Measurements from ENCODE around the gene WSCD2. TPM values are rescaled to one million over a fixed set of nuclear protein-coding genes. Genes with fewer than 3 reads are reported as not detected.
A peak's percentile ranks its signal among the peaks of the same experiment; 100 is the strongest.

WSCD2 gene
- total and polyA plus RNA-seq, 3 experiments from 2014 or later: 0.39 TPM; not detected in 2

DNA sequence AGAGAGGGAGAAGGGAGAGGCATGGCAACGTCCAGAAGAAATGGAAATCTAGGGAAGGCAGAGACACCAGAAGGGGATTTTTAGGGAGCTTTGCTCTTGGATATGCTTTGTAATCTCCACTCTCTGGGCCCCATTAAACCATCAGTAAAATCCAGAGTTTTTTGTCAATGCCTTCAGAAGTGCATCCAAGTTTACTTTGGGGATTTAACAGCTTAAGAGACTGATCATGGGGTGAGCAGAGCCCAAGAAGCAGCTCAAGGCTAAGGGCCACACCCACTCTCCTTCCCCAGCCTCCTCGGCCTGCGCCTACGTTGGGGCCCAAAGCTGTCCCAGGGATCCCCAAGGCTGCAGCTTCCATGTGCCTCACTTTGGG, 37.4 kb upstream of the WSCD2 start:
- ChIA-PET CTCF (no interaction called here), POLR2A (no interaction called here)
- Histone ChIP-seq H3K9me3 (ENCODE audit: low read length) (no peaks in the 10 kb centered on the region), H3K36me3 (ENCODE audit: insufficient read depth, low read length) (no peaks in the 10 kb centered on the region), H3K27ac (ENCODE audit: low read depth, low read length) (no peak overlapping the region), H3K27me3 (ENCODE audit: insufficient read depth, low read length, poor library complexity, severe bottlenecking) (no peaks in the 10 kb centered on the region), H3K4me1 (ENCODE audit: insufficient read depth, low read length) (no peaks in the 10 kb centered on the region), H3K4me3 (ENCODE audit: low read length) (no peak overlapping the region)
- H3K4me3 Mint-ChIP-seq: no peak overlapping the region
- DNase-seq: no peak
- H3K9me3 Mint-ChIP-seq: peaks cover 7 to 25% (median 20%) of the 10 kb centered on the region in 5 donors
- H3K4me1 Mint-ChIP-seq: no peaks in the 10 kb centered on the region
- H3K27me3 Mint-ChIP-seq: peaks cover 9 to 23% of the 10 kb centered on the region in 2 donors
- H3K36me3 Mint-ChIP-seq: peaks cover 0 to 4% (median 0%) of the 10 kb centered on the region in 3 donors
- H3K27ac Mint-ChIP-seq: no peak overlapping the region

DNA sequence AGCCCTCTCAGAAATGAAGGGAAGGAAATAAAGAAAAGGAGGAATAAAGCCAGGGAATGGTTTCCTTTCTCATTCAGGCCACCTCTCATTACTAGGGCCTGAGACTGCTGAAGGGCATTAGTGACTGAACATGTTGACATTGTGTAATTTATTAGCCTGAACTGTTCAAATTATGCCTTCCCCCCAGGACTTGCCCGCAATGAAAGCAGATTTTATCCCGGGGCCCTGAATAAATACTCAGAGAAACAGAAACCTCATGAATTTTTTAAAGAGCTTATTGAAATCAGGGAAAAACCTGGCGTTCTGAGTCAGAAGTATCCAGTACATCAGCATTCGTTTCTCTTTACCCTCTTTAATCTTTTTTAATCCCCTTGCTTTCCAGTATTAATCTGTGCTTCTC, 35.9 kb upstream of the WSCD2 start:
- no peaks in the 10 kb centered on the region for H3K4me1 ChIP-seq (ENCODE audit: insufficient read depth, low read length)
- no peaks in the 10 kb centered on the region for H3K9me3 ChIP-seq (ENCODE audit: low read length)
- no peak for DNase-seq
- Mint-ChIP-seq H3K27me3 (peaks cover 9 to 23% of the 10 kb centered on the region in 2 donors), H3K27ac (peak overlapping the region in 1 of 8 donors; percentile 23), H3K36me3 (no peaks in the 10 kb centered on the region), H3K4me3 (no peak overlapping the region), H3K9me3 (peaks cover 5 to 13% (median 6%) of the 10 kb centered on the region in 5 donors), H3K4me1 (no peaks in the 10 kb centered on the region)
- H3K4me3 ChIP-seq (ENCODE audit: low read length): no peak overlapping the region
- POLR2A ChIA-PET: no interaction called here
- no peaks in the 10 kb centered on the region for H3K27me3 ChIP-seq (ENCODE audit: insufficient read depth, low read length, poor library complexity, severe bottlenecking)
- CTCF ChIA-PET: no interaction called here
- H3K27ac ChIP-seq (ENCODE audit: low read depth, low read length): no peak overlapping the region
- H3K36me3 ChIP-seq (ENCODE audit: insufficient read depth, low read length): no peaks in the 10 kb centered on the region

DNA sequence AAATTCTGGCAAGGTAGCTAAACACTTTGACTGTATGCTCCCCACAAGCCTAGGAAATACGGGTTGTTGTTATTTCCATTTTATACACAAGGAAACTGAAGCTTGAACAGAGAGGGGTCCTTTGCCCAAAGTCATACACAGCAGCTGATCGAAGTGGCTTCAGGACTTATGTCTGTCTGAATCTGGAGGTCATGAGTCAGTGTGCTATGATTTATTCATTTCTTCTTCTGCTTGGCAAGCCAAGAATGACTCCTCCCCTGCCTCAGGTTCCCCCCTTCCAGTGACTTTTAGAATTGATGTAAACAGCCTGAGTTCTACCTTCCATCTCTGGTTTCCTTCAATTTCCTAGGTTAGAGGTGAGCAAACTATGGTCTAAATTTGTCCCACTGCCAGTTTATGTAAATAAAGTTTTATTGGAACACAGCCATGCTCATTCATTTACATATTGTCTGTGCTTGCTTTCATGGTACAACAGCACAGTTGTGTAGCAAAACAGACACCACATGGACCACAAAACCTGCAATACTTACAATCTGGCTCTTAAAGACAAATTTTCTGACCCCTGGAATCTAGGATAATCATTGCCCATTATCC, 34.9 kb upstream of the WSCD2 start:
- Mint-ChIP-seq H3K27me3 (peaks cover 9 to 23% of the 10 kb centered on the region in 2 donors), H3K4me3 (no peak overlapping the region), H3K36me3 (no peaks in the 10 kb centered on the region), H3K4me1 (no peaks in the 10 kb centered on the region), H3K9me3 (peaks cover 0 to 4% (median 2%) of the 10 kb centered on the region in 5 donors), H3K27ac (no peak overlapping the region)
- POLR2A ChIA-PET: no interaction called here
- H3K36me3 ChIP-seq (ENCODE audit: insufficient read depth, low read length): no peaks in the 10 kb centered on the region
- no peak overlapping the region for H3K27ac ChIP-seq (ENCODE audit: low read depth, low read length)
- no peak for DNase-seq
- CTCF ChIA-PET: no interaction called here
- H3K4me1 ChIP-seq (ENCODE audit: insufficient read depth, low read length): no peaks in the 10 kb centered on the region
- no peaks in the 10 kb centered on the region for H3K27me3 ChIP-seq (ENCODE audit: insufficient read depth, low read length, poor library complexity, severe bottlenecking)
- H3K9me3 ChIP-seq (ENCODE audit: low read length): no peaks in the 10 kb centered on the region
- no peak overlapping the region for H3K4me3 ChIP-seq (ENCODE audit: low read length)

DNA sequence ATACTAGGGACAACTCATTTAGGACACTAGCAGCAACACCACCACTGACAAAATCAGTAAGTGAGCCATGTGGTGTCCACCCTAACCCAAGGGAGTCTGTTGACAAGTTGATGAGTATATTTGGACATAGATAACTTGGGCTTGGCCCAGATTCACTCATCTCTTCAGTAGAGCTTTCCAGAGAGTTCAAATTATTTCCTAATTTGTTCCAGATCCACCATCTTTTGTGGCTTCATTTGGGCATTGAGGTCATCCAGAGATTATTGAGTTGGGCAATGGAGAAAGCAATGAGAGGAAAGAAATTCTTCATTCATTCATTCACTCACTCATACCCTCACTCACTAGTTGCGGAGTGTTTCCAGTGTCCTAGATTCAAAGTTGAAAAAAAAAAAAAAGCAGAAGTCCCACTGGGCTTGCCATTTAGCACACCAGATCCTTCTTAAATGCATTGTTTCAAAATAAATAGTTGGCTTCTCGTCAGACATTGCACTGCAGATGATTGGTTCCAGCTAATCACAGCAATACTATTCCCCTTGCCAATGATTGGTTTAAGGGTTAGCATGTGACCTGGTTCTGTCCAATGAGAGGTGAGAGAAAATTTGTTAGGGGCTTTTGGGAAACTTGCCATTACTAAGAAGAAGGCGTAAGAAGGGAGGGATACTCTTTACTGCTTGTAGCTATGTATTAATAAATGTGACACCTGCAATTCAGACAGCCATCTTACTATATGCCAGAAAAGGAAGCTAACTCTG, 31.8 kb upstream of the WSCD2 start:
- no peaks in the 10 kb centered on the region for H3K36me3 ChIP-seq (ENCODE audit: insufficient read depth, low read length)
- no peak overlapping the region for H3K27ac ChIP-seq (ENCODE audit: low read depth, low read length)
- no peaks in the 10 kb centered on the region for H3K36me3 Mint-ChIP-seq
- H3K4me1 Mint-ChIP-seq: no peaks in the 10 kb centered on the region
- H3K27ac Mint-ChIP-seq: no peak overlapping the region
- H3K9me3 ChIP-seq (ENCODE audit: low read length): no peaks in the 10 kb centered on the region
- H3K4me3 ChIP-seq (ENCODE audit: low read length): no peak overlapping the region
- H3K27me3 ChIP-seq (ENCODE audit: insufficient read depth, low read length, poor library complexity, severe bottlenecking): no peaks in the 10 kb centered on the region
- no peaks in the 10 kb centered on the region for H3K4me1 ChIP-seq (ENCODE audit: insufficient read depth, low read length)
- no peak overlapping the region for H3K4me3 Mint-ChIP-seq
- ChIA-PET CTCF (no interaction called here), POLR2A (no interaction called here)
- no peak for DNase-seq
- H3K9me3 Mint-ChIP-seq: peaks cover 0 to 2% (median 0%) of the 10 kb centered on the region in 5 donors
- H3K27me3 Mint-ChIP-seq: peaks cover 11 to 14% of the 10 kb centered on the region in 2 donors

DNA sequence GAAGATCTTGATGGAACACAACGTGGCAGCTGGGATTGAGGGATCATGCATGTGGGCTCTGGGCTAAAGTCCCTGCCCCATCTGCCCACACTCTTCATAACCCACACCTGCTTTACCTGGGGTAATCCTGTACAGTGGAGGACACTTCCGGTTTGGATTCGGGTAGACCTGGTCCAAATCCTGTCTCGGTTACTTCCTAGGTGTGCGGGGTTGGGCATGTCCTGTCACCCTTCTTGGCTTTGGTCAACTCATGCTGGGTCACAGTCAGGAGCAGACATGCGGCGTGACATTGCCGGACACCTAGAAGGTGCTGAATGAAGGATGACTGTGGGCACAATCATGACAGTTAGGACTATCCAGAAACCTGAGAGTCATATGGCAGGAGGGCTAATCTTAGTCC, 30.7 kb upstream of the WSCD2 start:
- no peak for DNase-seq
- no peaks in the 10 kb centered on the region for H3K9me3 ChIP-seq (ENCODE audit: low read length)
- no peak overlapping the region for H3K4me3 ChIP-seq (ENCODE audit: low read length)
- CTCF ChIA-PET: no interaction called here
- H3K27me3 Mint-ChIP-seq: peaks cover 11% of the 10 kb centered on the region in 2 donors
- no peaks in the 10 kb centered on the region for H3K9me3 Mint-ChIP-seq
- H3K27me3 ChIP-seq (ENCODE audit: insufficient read depth, low read length, poor library complexity, severe bottlenecking): no peaks in the 10 kb centered on the region
- no peaks in the 10 kb centered on the region for H3K36me3 ChIP-seq (ENCODE audit: insufficient read depth, low read length)
- H3K4me1 Mint-ChIP-seq: no peaks in the 10 kb centered on the region
- no peaks in the 10 kb centered on the region for H3K36me3 Mint-ChIP-seq
- no peak overlapping the region for H3K27ac Mint-ChIP-seq
- H3K4me3 Mint-ChIP-seq: no peak overlapping the region
- POLR2A ChIA-PET: no interaction called here
- no peaks in the 10 kb centered on the region for H3K4me1 ChIP-seq (ENCODE audit: insufficient read depth, low read length)
- H3K27ac ChIP-seq (ENCODE audit: low read depth, low read length): no peak overlapping the region

DNA sequence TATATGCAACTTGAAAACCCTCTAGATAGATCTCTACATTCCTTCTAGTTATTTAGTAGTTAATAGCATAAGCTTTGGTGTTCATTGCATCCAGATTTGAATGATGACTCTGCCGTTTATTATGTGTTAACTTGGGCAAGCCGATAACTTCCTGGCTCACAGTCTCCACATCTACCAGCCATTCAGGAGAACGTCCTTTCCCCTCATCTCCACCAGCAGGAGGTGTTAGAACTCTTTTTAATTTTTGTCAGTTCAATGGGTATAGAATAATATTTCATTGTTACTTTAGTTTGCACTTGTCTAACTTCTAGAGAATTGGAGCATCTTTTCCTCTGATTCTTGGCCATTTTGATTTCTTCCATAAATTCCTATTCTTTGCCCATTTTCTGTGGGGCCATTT, 30.0 kb upstream of the WSCD2 start:
- Mint-ChIP-seq H3K9me3 (no peaks in the 10 kb centered on the region), H3K4me3 (no peak overlapping the region)

DNA sequence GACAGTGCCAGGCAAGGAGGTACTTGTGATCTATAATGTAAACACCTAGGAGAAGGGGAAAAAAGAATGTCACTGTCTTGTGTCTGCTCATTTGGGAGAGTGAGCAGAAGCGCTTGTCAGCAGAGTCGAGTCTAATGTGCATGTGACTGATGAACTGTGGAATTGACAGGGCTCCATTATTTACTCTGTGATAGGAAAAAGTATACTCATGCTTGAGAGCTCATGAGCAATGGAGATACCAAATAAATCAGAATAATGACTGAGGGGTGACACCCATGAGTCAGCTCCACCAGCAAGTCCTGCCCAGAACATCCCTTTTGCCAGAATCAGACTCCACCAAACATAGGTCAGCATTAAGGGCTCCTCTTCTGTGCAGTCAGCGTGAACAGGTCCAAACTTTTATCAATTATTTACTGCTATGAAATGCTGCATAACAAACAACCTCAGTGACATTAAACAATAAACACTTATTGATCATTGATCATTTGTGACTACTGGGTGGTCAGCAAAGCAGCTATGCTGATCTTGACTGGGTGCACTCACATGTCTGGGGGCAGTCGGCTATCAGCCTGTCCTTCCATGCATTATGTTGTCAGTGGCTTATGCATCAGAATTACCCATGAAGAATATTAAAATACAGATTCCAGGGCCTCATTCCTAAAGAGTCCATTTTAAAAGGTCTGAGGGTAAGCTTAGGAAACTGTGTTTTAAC, 29.2 kb upstream of the WSCD2 start:
- H3K36me3 ChIP-seq (ENCODE audit: insufficient read depth, low read length): no peaks in the 10 kb centered on the region
- Mint-ChIP-seq H3K27ac (no peak overlapping the region), H3K9me3 (no peaks in the 10 kb centered on the region), H3K27me3 (peaks cover 2 to 14% of the 10 kb centered on the region in 2 donors), H3K4me3 (no peak overlapping the region), H3K4me1 (no peaks in the 10 kb centered on the region), H3K36me3 (no peaks in the 10 kb centered on the region)
- ChIA-PET POLR2A (no interaction called here), CTCF (no interaction called here)
- no peak overlapping the region for H3K4me3 ChIP-seq (ENCODE audit: low read length)
- H3K27ac ChIP-seq (ENCODE audit: low read depth, low read length): no peak overlapping the region
- no peak for DNase-seq
- H3K27me3 ChIP-seq (ENCODE audit: insufficient read depth, low read length, poor library complexity, severe bottlenecking): no peaks in the 10 kb centered on the region
- no peaks in the 10 kb centered on the region for H3K9me3 ChIP-seq (ENCODE audit: low read length)
- no peaks in the 10 kb centered on the region for H3K4me1 ChIP-seq (ENCODE audit: insufficient read depth, low read length)

More for the DNA sequence above, 30.0 kb upstream of the WSCD2 start:
- no peak overlapping the region for H3K27ac ChIP-seq (ENCODE audit: low read depth, low read length)
- no peak overlapping the region for H3K27ac Mint-ChIP-seq
- no peaks in the 10 kb centered on the region for H3K4me1 Mint-ChIP-seq
- ChIA-PET CTCF (no interaction called here), POLR2A (no interaction called here)
- no peaks in the 10 kb centered on the region for H3K36me3 ChIP-seq (ENCODE audit: insufficient read depth, low read length)
- no peaks in the 10 kb centered on the region for H3K27me3 ChIP-seq (ENCODE audit: insufficient read depth, low read length, poor library complexity, severe bottlenecking)
- peaks cover 8 to 16% of the 10 kb centered on the region in 2 donors for H3K27me3 Mint-ChIP-seq
- H3K36me3 Mint-ChIP-seq: no peaks in the 10 kb centered on the region
- no peak for DNase-seq
- H3K9me3 ChIP-seq (ENCODE audit: low read length): no peaks in the 10 kb centered on the region
- H3K4me3 ChIP-seq (ENCODE audit: low read length): no peak overlapping the region
- H3K4me1 ChIP-seq (ENCODE audit: insufficient read depth, low read length): no peaks in the 10 kb centered on the region

DNA sequence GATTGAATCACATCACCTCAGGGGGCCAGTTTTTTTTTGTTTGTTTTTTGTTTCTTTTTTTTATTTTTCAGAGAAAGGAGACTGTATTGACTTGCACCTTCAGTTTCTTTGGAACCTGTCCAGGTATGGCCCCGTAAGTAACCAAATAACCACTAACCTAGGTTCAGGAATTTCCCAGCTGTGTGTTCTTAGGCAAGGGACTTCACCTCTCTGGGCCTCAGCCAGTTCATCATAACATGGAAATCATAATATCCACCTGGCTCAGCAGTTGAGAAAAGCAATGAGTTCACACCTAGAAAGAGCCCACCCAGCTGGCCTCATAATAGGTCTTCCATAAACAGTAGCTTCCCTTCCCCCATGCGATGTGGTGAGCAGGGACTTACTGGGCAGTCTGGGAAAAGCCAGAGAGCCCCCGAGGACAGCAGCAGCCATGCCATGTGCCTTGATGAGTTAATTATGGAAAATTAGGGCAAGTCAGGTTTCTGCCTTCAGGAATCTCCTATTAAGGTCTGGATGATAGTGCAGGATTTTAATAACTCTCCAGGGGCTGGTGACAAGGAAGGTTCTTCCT, 27.4 kb upstream of the WSCD2 start:
- peaks cover 0 to 2% (median 0%) of the 10 kb centered on the region in 5 donors for H3K9me3 Mint-ChIP-seq
- H3K4me1 ChIP-seq (ENCODE audit: insufficient read depth, low read length): no peaks in the 10 kb centered on the region
- H3K4me3 ChIP-seq (ENCODE audit: low read length): no peak overlapping the region
- no peaks in the 10 kb centered on the region for H3K36me3 ChIP-seq (ENCODE audit: insufficient read depth, low read length)
- no peak overlapping the region for H3K4me3 Mint-ChIP-seq
- POLR2A ChIA-PET: no interaction called here
- DNase-seq: no peak
- H3K27ac ChIP-seq (ENCODE audit: low read depth, low read length): no peak overlapping the region
- H3K9me3 ChIP-seq (ENCODE audit: low read length): no peaks in the 10 kb centered on the region
- no peaks in the 10 kb centered on the region for H3K4me1 Mint-ChIP-seq
- CTCF ChIA-PET: no interaction called here
- H3K27ac Mint-ChIP-seq: no peak overlapping the region
- no peaks in the 10 kb centered on the region for H3K36me3 Mint-ChIP-seq
- H3K27me3 Mint-ChIP-seq: peaks cover 0 to 13% of the 10 kb centered on the region in 2 donors
- no peaks in the 10 kb centered on the region for H3K27me3 ChIP-seq (ENCODE audit: insufficient read depth, low read length, poor library complexity, severe bottlenecking)
